ENCODE measurements around the gene VRK1.
"Not testable (repeated sequence)": the region's sequence is repeated elsewhere in the genome, so short reads cannot be mapped to it uniquely, and the experiment has no call there.

The VRK1 gene

DNA sequence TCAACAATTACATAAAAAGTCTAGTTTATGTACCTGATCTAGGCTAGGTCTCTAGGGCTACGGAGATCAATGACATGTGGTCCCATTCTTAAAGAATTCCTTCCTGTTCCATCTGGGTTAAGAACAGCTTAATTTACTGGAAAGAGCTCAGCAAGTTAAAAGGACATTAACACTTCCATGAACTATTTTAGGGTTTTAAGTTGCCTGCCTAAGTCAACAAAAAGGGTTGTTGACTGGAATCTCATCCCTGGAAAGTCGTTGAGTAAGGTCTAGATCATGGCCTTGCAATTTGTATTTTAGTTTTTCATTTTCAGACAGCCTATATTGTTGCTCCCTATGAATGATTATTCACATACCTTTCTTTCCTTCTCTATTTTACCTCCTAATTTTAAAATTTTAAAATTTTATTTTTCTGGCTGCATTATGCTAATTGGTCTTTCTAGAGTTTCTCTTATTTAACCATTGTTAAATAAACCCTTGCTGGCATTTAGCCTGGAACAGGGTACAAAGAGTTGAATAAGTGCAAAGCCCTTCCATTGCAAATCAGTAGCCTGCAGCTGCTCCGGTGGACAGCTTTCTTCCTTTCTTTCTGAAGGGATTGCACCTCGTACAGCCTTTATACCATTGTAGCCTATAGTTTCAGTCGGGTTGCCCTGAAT lies 66.3 kb downstream of the VRK1 start:
- Histone ChIP-seq H3K36me3 (ENCODE audit: control insufficient read depth, insufficient read depth, low read length) (no peaks in the 10 kb centered on the region), H3K9ac (ENCODE audit: low read length) (no peak overlapping the region), H3K4me3 (ENCODE audit: low read length) (no peak overlapping the region), H3K9me3 (ENCODE audit: control insufficient read depth, low read length) (no peaks in the 10 kb centered on the region), H3K27me3 (ENCODE audit: control insufficient read depth, insufficient read depth, low read length) (no peaks in the 10 kb centered on the region), H3K4me1 (ENCODE audit: control insufficient read depth, insufficient read depth, low read length) (no peaks in the 10 kb centered on the region)

DNA sequence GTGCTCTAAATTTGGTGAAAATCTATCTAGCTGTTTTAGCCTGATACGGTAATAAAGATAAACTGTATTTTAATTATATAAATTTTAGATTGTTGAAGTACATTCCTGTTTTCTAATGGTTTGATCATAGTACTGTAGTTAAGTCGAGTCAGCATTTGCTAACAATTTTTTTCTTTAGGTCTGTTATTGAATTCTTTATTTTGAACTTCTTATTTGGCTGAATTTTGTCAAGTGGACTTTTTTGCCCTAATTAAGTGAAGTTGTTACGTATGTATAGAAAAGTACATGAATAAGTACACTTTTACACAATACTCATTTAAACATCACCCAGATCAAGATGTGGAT lies 66.8 kb downstream of the VRK1 start:
- Histone ChIP-seq H3K4me1 (ENCODE audit: control insufficient read depth, insufficient read depth, low read length) (no peaks in the 10 kb centered on the region), H3K36me3 (ENCODE audit: control insufficient read depth, insufficient read depth, low read length) (no peaks in the 10 kb centered on the region), H3K9ac (ENCODE audit: low read length) (no peak overlapping the region), H3K9me3 (ENCODE audit: control insufficient read depth, low read length) (no peaks in the 10 kb centered on the region), H3K4me3 (ENCODE audit: low read length) (no peak overlapping the region), H3K27me3 (ENCODE audit: control insufficient read depth, insufficient read depth, low read length) (no peaks in the 10 kb centered on the region)

DNA sequence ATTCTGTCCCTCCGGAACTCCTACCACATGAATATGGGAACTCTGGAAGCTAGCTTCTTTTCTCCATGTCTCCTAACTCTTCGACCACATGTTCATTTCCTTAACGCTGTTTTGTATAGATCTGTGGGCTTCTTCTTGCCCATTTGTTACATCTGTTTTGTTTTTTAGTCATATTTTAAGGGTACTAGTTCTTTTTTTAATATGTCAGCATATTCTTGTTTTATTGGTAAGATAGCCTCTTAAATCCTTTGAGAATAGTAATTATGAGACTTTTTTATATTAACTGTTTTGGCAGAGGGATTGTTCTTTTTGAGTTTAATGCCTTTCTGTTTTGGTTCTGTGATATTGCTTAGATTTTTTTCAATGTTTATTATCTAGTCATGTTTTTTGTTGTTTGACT lies 70.5 kb downstream of the VRK1 start:
- H3K9me3 ChIP-seq (ENCODE audit: control insufficient read depth, low read length), result no peaks in the 10 kb centered on the region
- H3K4me1 ChIP-seq (ENCODE audit: control insufficient read depth, insufficient read depth, low read length), result no peaks in the 10 kb centered on the region
- no peaks in the 10 kb centered on the region for H3K27me3 ChIP-seq (ENCODE audit: control insufficient read depth, insufficient read depth, low read length)
- no peak overlapping the region for H3K4me3 ChIP-seq (ENCODE audit: low read length)
- no peaks in the 10 kb centered on the region for H3K36me3 ChIP-seq (ENCODE audit: control insufficient read depth, insufficient read depth, low read length)
- H3K9ac ChIP-seq (ENCODE audit: low read length), result no peak overlapping the region

DNA sequence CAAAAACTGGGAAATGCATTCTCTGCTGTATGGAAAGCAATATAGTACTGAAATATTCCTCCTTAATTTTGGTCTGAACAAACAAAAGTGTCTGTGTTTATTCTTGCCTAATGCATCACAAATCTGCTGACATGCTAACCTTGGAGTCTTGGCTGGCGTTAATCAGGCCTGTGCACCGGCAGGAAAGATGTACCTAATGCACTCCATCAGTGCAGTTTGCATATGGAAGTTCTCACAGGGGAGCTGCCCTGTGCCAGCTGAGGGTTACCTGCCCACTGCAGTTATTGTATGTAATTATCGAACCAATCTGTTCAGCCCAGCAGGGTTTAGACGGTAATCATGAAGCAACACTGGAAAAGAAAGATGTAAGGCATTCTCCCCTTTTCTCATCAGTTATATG lies 76.9 kb downstream of the VRK1 start:
- Histone ChIP-seq H3K27me3 (ENCODE audit: control insufficient read depth, insufficient read depth, low read length) (no peaks in the 10 kb centered on the region), H3K4me3 (ENCODE audit: low read length) (no peak overlapping the region), H3K9ac (ENCODE audit: low read length) (no peak overlapping the region), H3K9me3 (ENCODE audit: control insufficient read depth, low read length) (no peaks in the 10 kb centered on the region), H3K36me3 (ENCODE audit: control insufficient read depth, insufficient read depth, low read length) (no peaks in the 10 kb centered on the region), H3K4me1 (ENCODE audit: control insufficient read depth, insufficient read depth, low read length) (no peaks in the 10 kb centered on the region)

DNA sequence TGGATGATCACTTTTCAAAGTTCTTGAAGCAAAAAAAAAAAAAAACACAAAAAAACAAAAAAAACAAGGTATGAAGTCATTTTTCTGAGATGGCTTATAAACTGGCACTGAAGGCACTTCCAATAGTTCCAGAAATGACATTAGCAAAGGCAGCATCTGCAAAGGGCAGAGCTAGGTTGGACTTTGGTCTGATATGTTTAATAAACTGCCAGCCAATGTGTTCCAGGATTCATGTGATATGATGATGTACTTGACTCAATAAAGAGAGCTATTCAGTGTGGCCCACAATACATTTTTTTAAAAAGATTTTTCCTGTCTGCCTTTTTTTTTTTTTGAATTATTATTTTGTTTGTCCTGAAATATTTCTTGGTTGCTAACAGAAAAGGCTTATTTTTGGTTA lies 79.6 kb downstream of the VRK1 start:
- no peak overlapping the region for H3K4me3 ChIP-seq (ENCODE audit: low read length)

DNA sequence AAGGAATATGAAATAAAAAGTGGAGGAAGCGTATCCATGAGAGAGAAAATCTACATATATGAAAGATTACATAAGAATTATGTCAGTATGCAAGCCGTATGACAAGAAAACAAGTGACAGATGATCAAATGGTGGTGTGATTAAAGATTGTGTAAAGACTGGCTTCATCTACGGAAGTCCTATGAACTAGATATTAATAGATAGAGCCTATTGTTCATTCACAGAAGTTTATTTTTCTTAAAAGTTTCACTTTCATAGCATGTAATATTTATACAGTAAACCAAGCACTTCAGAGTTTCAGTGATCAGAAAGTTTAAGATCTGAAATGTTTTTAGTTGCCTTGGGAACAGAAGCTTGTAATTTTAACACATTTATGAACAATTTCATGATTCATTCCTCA lies 84.5 kb downstream of the VRK1 start:
- Histone ChIP-seq H3K4me3 (ENCODE audit: low read length) (no peak overlapping the region), H3K36me3 (ENCODE audit: control insufficient read depth, insufficient read depth, low read length) (no peaks in the 10 kb centered on the region), H3K4me1 (ENCODE audit: control insufficient read depth, insufficient read depth, low read length) (no peaks in the 10 kb centered on the region), H3K9ac (ENCODE audit: low read length) (no peak overlapping the region), H3K27me3 (ENCODE audit: control insufficient read depth, insufficient read depth, low read length) (no peaks in the 10 kb centered on the region), H3K9me3 (ENCODE audit: control insufficient read depth, low read length) (no peaks in the 10 kb centered on the region)

More for the DNA sequence above, 79.6 kb downstream of the VRK1 start:
- H3K9ac ChIP-seq (ENCODE audit: low read length), result no peak overlapping the region
- no peaks in the 10 kb centered on the region for H3K27me3 ChIP-seq (ENCODE audit: control insufficient read depth, insufficient read depth, low read length)
- H3K4me1 ChIP-seq (ENCODE audit: control insufficient read depth, insufficient read depth, low read length), result no peaks in the 10 kb centered on the region
- H3K9me3 ChIP-seq (ENCODE audit: control insufficient read depth, low read length), result no peaks in the 10 kb centered on the region
- no peaks in the 10 kb centered on the region for H3K36me3 ChIP-seq (ENCODE audit: control insufficient read depth, insufficient read depth, low read length)

DNA sequence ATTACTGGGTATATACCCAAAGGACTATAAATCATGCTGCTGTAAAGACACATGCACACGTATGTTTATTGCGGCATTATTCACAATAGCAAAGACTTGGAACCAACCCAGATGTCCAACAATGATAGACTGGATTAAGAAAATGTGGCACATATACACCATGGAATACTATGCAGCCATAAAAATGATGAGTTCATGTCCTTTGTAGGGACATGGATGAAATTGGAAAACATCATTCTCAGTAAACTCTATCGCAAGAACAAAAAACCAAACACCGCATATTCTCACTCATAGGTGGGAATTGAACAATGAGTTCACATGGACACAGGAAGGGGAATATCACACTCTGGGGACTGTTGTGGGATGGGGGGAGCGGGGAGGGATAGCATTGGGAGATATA lies 86.8 kb downstream of the VRK1 start:
- not testable (repeated sequence) for H3K4me3 ChIP-seq (ENCODE audit: low read length); H3K4me1 ChIP-seq (ENCODE audit: control insufficient read depth, insufficient read depth, low read length); H3K27me3 ChIP-seq (ENCODE audit: control insufficient read depth, insufficient read depth, low read length); H3K36me3 ChIP-seq (ENCODE audit: control insufficient read depth, insufficient read depth, low read length); H3K9ac ChIP-seq (ENCODE audit: low read length); H3K9me3 ChIP-seq (ENCODE audit: control insufficient read depth, low read length)

DNA sequence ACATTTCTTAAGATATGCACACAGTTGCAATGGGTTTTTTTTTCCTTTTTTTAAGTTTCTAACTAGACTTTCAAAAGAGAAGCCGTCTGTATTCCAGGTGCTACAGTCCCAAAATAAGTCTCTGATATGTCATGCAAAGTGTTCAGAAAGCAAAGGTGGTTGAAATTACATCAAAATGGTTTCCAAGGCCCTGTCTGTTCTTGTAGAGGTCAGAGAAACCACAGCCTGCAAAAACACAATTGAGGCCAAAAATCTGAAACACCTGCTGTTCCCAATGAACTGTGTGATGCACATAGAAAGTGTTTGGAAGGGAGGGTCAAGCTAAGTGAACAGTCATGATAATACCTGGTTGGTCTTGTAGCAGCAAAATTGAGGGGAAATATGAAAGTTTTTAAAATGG lies 91.0 kb downstream of the VRK1 start:
- no peaks in the 10 kb centered on the region for H3K27me3 ChIP-seq (ENCODE audit: control insufficient read depth, insufficient read depth, low read length)
- no peaks in the 10 kb centered on the region for H3K36me3 ChIP-seq (ENCODE audit: control insufficient read depth, insufficient read depth, low read length)
- no peak overlapping the region for H3K9ac ChIP-seq (ENCODE audit: low read length)
- H3K9me3 ChIP-seq (ENCODE audit: control insufficient read depth, low read length), result no peaks in the 10 kb centered on the region
- H3K4me3 ChIP-seq (ENCODE audit: low read length), result no peak overlapping the region
- no peaks in the 10 kb centered on the region for H3K4me1 ChIP-seq (ENCODE audit: control insufficient read depth, insufficient read depth, low read length)

DNA sequence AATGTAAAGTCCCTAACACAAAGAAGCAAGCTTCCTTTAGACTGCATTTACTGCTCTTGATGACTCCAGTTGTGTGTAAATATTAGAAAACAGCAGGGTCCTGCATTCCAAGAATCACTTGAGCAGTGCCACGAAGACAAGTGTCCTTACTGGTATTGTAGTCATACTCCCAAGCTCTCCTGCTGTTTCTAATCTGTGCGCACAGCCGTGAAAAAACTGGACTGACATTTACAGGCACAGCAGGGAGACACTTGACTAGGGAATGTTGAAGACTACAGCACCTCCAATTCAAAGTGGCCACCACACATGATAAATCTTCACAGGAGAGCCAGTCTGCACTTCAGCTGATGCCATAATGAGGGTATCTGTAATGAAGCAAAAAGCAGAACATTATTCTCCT lies 91.4 kb downstream of the VRK1 start:
- H3K4me3 ChIP-seq (ENCODE audit: low read length), result no peak overlapping the region
- no peak overlapping the region for H3K9ac ChIP-seq (ENCODE audit: low read length)
- H3K27me3 ChIP-seq (ENCODE audit: control insufficient read depth, insufficient read depth, low read length), result no peaks in the 10 kb centered on the region
- no peaks in the 10 kb centered on the region for H3K4me1 ChIP-seq (ENCODE audit: control insufficient read depth, insufficient read depth, low read length)
- no peaks in the 10 kb centered on the region for H3K9me3 ChIP-seq (ENCODE audit: control insufficient read depth, low read length)
- H3K36me3 ChIP-seq (ENCODE audit: control insufficient read depth, insufficient read depth, low read length), result no peaks in the 10 kb centered on the region

DNA sequence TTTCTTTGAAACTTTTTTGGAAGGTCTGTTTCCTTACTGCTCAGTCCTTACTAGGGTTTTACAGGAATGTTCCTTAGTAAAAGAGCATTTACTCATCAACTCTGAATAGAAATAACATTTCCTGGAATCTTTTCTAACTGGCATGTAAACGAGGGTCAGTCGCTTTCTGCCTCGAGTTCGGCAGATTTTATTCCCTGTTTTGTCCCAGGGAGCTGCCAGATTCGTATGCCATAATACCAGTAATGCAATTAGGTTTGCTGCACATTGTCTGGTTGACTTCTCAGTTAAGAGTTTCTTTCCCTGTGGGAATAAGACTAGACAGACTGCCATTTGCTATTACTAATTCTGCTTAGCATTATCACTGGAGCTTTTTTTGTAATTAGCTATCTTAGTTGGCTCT lies 91.9 kb downstream of the VRK1 start:
- H3K9me3 ChIP-seq (ENCODE audit: control insufficient read depth, low read length), result no peaks in the 10 kb centered on the region
- no peaks in the 10 kb centered on the region for H3K36me3 ChIP-seq (ENCODE audit: control insufficient read depth, insufficient read depth, low read length)
- H3K27me3 ChIP-seq (ENCODE audit: control insufficient read depth, insufficient read depth, low read length), result no peaks in the 10 kb centered on the region
- H3K4me3 ChIP-seq (ENCODE audit: low read length), result no peak overlapping the region
- no peak overlapping the region for H3K9ac ChIP-seq (ENCODE audit: low read length)
- H3K4me1 ChIP-seq (ENCODE audit: control insufficient read depth, insufficient read depth, low read length), result no peaks in the 10 kb centered on the region

DNA sequence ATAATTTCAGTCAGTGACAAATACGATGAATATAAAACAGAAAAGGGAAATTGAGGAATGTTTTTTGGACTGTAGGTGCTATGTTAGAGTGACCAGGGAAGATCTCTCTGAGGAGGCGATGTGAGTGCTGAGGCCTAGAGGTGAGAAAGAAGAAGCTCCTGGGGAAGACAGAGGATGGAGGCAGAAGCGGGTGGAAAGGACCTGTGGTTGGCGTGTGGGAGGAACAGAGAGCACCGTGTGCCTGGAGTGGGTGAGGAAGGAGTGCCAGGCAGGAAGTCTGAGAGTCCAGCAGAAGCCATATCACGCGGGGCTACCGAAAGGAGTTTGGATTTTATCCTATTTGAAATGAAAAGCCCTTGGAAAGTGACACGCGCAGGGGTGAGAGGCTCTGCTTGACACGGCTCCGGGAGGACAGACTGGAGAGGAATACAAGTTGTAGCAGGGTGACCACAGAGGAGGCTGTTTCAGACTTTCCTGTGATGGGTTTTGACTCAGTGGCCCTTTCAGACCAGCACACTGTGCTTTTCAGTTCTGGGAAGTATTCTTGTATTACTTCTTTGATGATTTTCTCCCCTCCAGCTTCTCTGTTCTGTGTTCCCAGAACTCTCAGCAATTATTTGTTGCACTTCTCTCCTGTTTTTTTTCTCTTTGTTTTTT lies 96.9 kb downstream of the VRK1 start:
- Histone ChIP-seq H3K36me3 (ENCODE audit: control insufficient read depth, insufficient read depth, low read length) (no peaks in the 10 kb centered on the region), H3K9me3 (ENCODE audit: control insufficient read depth, low read length) (no peaks in the 10 kb centered on the region), H3K4me1 (ENCODE audit: control insufficient read depth, insufficient read depth, low read length) (no peaks in the 10 kb centered on the region), H3K9ac (ENCODE audit: low read length) (no peak overlapping the region), H3K27me3 (ENCODE audit: control insufficient read depth, insufficient read depth, low read length) (no peaks in the 10 kb centered on the region), H3K4me3 (ENCODE audit: low read length) (no peak overlapping the region)

DNA sequence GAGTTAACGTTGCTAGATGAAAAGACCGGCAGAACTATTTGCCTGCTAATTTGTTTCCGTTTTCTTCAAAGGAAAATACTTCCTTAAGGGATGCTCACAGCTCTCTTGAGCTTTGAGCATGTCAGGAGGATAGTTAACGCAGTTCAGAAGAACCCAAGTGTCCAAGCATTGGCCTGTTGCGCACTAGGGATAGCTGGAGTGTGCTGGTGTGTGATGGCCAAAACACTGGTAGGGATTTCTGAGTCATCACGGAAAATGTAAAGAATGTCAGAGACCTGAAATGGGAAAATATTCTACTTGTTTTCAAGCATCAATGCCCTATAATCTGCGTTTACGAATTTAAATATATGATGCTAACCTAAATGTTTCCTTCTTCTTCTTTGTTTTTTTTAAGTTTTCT lies 97.8 kb downstream of the VRK1 start:
- no peak overlapping the region for H3K9ac ChIP-seq (ENCODE audit: low read length)
- H3K36me3 ChIP-seq (ENCODE audit: control insufficient read depth, insufficient read depth, low read length), result no peaks in the 10 kb centered on the region
- no peaks in the 10 kb centered on the region for H3K27me3 ChIP-seq (ENCODE audit: control insufficient read depth, insufficient read depth, low read length)
- H3K4me3 ChIP-seq (ENCODE audit: low read length), result no peak overlapping the region
- H3K9me3 ChIP-seq (ENCODE audit: control insufficient read depth, low read length), result no peaks in the 10 kb centered on the region
- H3K4me1 ChIP-seq (ENCODE audit: control insufficient read depth, insufficient read depth, low read length), result no peaks in the 10 kb centered on the region
